GM23248 (cell line): ENCODE results near the gene ZBTB20. TPM values are rescaled to one million over a fixed set of nuclear protein-coding genes. Genes with fewer than 3 reads are reported as not detected.
A peak's percentile ranks its signal among the peaks of the same experiment; 100 is the strongest.

ENCODE experiments used
- DNase-seq: peaks from one replicate; pipeline ENCODE4 v3.0.0-alpha.2; 2015
- H2AFZ ChIP-seq: fragments of 200-600 bp; sonication (generic); 2 replicates; pipeline ENCODE4 v1.6.1; 2016; ENCODE audit warnings: antibody characterized with exemption
- H3F3A ChIP-seq: fragments of 200-600 bp; sonication (generic); 2 replicates; pipeline ENCODE4 v1.6.1; 2016; ENCODE audit warnings: mild to moderate bottlenecking, antibody characterized with exemption, mixed run types; ENCODE audit not compliant: insufficient read depth
- H3K27ac ChIP-seq: fragments of 200-600 bp; sonication (generic); 2 replicates; pipeline ENCODE4 v1.5.1; 2016; ENCODE audit warnings: mild to moderate bottlenecking
- H3K27me3 ChIP-seq: fragments of 200-600 bp; sonication (generic); replicated peaks from 2 replicates; pipeline ENCODE4 v1.6.1; 2016; ENCODE audit warnings: mild to moderate bottlenecking; ENCODE audit not compliant: insufficient read depth
- H3K36me3 ChIP-seq: fragments of 200-600 bp; sonication (generic); 2 replicates; pipeline ENCODE4 v1.6.1; 2016; ENCODE audit warnings: low read depth, mild to moderate bottlenecking
- H3K4me1 ChIP-seq: fragments of 200-600 bp; sonication (generic); 2 replicates; pipeline ENCODE4 v1.6.1; 2016; ENCODE audit warnings: mild to moderate bottlenecking; ENCODE audit not compliant: insufficient read depth
- H3K4me2 ChIP-seq: fragments of 200-600 bp; sonication (generic); one replicate; pipeline ENCODE4 v1.6.1; 2016; ENCODE audit warnings: mild to moderate bottlenecking; ENCODE audit not compliant: unreplicated experiment
- H3K4me3 ChIP-seq: fragments of 200-600 bp; sonication (generic); 2 replicates; pipeline ENCODE4 v1.5.1; 2016; ENCODE audit warnings: mild to moderate bottlenecking
- H3K79me2 ChIP-seq: fragments of 200-600 bp; sonication (generic); 2 replicates; pipeline ENCODE4 v1.6.1; 2016; ENCODE audit warnings: mild to moderate bottlenecking; ENCODE audit not compliant: insufficient read depth
- H3K9ac ChIP-seq: fragments of 200-600 bp; sonication (generic); 2 replicates; pipeline ENCODE4 v1.6.1; 2016; ENCODE audit warnings: mild to moderate bottlenecking
- H3K9me2 ChIP-seq: fragments of 200-600 bp; sonication (generic); 2 replicates; pipeline ENCODE4 v1.6.1; 2016; ENCODE audit warnings: mixed run types, mild to moderate bottlenecking, moderate library complexity; ENCODE audit not compliant: insufficient read depth
- H3K9me3 ChIP-seq: fragments of 200-600 bp; sonication (generic); one replicate; pipeline ENCODE4 v1.6.1; 2017; ENCODE audit warnings: low read depth
- H4K20me1 ChIP-seq: fragments of 200-600 bp; sonication (generic); 2 replicates; pipeline ENCODE4 v1.6.0; 2016; ENCODE audit not compliant: insufficient read depth
- EZH2 ChIP-seq: fragments of 200-600 bp; sonication (generic); IDR thresholded peaks from 2 replicates; pipeline ENCODE4 v1.6.1; 2018; ENCODE audit warnings: antibody characterized with exemption, mild to moderate bottlenecking; ENCODE audit not compliant: insufficient read depth, poor library complexity, severe bottlenecking
- EZH2phosphoT487 ChIP-seq: fragments of 200-600 bp; sonication (generic); IDR thresholded peaks from 2 replicates; pipeline ENCODE4 v1.6.1; 2018; ENCODE audit warnings: antibody characterized with exemption, moderate library complexity, mild to moderate bottlenecking, low read depth; ENCODE audit not compliant: insufficient read depth
- WGBS, 2 experiments: methylation state at CpG; one replicate each; pipeline ENCODE4 v1.1.6; 2015 to 2017; ENCODE audit warnings: low lambda C conversion rate in 2 of 2, low coverage in 1 of 2; ENCODE audit errors: missing lambda C conversion rate in 2 of 2; 5-methylcytosine and 5-hydroxymethylcytosine counted together
- in situ Hi-C: fragments of 300-500 bp; cut with MboI; formaldehyde crosslinking; loops from 2 replicates; pipeline ENCODE4 v1.15.0; 2020
- polyA plus RNA-seq: library from polyadenylated mRNA; unstranded; fragments of >200 nt; fragmentation: Nextera tagmentation; extraction: Ambion mirVana; gene quantifications from 2 replicates; pipeline ENCODE4 v1.2.1, GENCODE V29; 2016
- total RNA-seq: library from RNA; depleted of rRNA; stranded (reverse); fragments of >200 nt; shearing (Covaris generic); gene quantifications from 2 replicates; pipeline ENCODE4 v1.2.3, GENCODE V29; 2014

ZBTB20 gene
- total and polyA plus RNA-seq, 2 experiments from 2014 or later, result 9.2 to 12.2 TPM

DNA sequence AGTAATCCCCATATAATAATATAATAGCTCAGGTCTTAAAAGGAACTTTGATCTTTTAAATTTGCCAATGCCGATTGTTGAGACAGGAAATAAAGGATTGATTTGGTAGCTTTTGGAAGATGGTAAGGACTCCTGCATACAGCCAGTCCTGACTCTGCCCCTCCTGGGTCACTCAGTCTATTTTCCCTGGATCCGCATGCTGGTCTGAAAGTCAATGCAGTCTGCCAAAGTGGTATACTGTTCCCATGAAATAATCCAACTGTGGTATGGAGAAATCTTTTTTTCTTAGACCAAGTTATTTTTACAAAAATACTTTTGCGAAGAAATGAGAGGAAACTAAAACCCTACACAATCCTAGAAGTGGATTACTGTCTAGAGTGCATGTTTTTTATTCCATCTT lies 662.2 kb downstream of the ZBTB20 start:
- peaks cover 8% of the 10 kb centered on the region for H3K4me1 ChIP-seq
- no peak overlapping the region for H2AFZ ChIP-seq
- H3F3A ChIP-seq, result no peaks in the 10 kb centered on the region
- H3K27ac ChIP-seq, result no peak overlapping the region
- H3K36me3 ChIP-seq, result no peaks in the 10 kb centered on the region
- 68 to 75% methylated on average over 3 of the region's 3 CpGs for WGBS, 2 experiments
- H4K20me1 ChIP-seq, result no peaks in the 10 kb centered on the region
- in situ Hi-C loops, result no loop called here
- H3K27me3 ChIP-seq, result no peaks in the 10 kb centered on the region
- H3K4me3 ChIP-seq, result no peak overlapping the region
- no peak overlapping the region for H3K4me2 ChIP-seq
- no peak overlapping the region for H3K9ac ChIP-seq
- no peak for TF ChIP-seq EZH2
- no peak for TF ChIP-seq EZH2phosphoT487
- DNase-seq, result no peak
- no peaks in the 10 kb centered on the region for H3K79me2 ChIP-seq
- no peaks in the 10 kb centered on the region for H3K9me3 ChIP-seq
- H3K9me2 ChIP-seq, result no peaks in the 10 kb centered on the region

GRCh38 chr3:114481113-114481512 lies 666.0 kb downstream of the ZBTB20 start:
- in situ Hi-C loops, result no loop called here
- Histone ChIP-seq H3K9me2 (no peaks in the 10 kb centered on the region), H3K9me3 (no peaks in the 10 kb centered on the region), H3K9ac (no peak overlapping the region), H2AFZ (no peak overlapping the region), H3K27me3 (no peaks in the 10 kb centered on the region), H3K27ac (no peak overlapping the region), H3K36me3 (no peaks in the 10 kb centered on the region), H3K4me1 (peaks cover 8% of the 10 kb centered on the region), H4K20me1 (no peaks in the 10 kb centered on the region), H3K79me2 (no peaks in the 10 kb centered on the region), H3K4me3 (no peak overlapping the region), H3F3A (no peaks in the 10 kb centered on the region), H3K4me2 (no peak overlapping the region)
- no peak for DNase-seq
- 87 to 91% methylated on average over 7 of the region's 7 CpGs for WGBS, 2 experiments
- no peak for TF ChIP-seq EZH2phosphoT487
- no peak for TF ChIP-seq EZH2

GRCh38 chr3:114480442-114480841 lies 666.6 kb downstream of the ZBTB20 start:
- H3K4me2 ChIP-seq, result no peak overlapping the region
- peaks cover 8% of the 10 kb centered on the region for H3K4me1 ChIP-seq
- H2AFZ ChIP-seq, result no peak overlapping the region
- H3K27ac ChIP-seq, result no peak overlapping the region
- no peaks in the 10 kb centered on the region for H3K79me2 ChIP-seq
- in situ Hi-C loops, result no loop called here
- peak; percentile 45 for DNase-seq
- H3K4me3 ChIP-seq, result no peak overlapping the region
- no peaks in the 10 kb centered on the region for H3K36me3 ChIP-seq
- H4K20me1 ChIP-seq, result no peaks in the 10 kb centered on the region
- 45 to 47% methylated on average over 3 of the region's 3 CpGs for WGBS, 2 experiments
- H3K9ac ChIP-seq, result no peak overlapping the region
- no peaks in the 10 kb centered on the region for H3K9me3 ChIP-seq
- no peaks in the 10 kb centered on the region for H3K9me2 ChIP-seq
- H3F3A ChIP-seq, result no peaks in the 10 kb centered on the region
- TF ChIP-seq EZH2phosphoT487 (no peak), EZH2 (no peak)
- H3K27me3 ChIP-seq, result no peaks in the 10 kb centered on the region

- Histone ChIP-seq H3K9ac (no peak overlapping the region), H3K4me3 (no peak overlapping the region), H2AFZ (no peak overlapping the region), H4K20me1 (no peaks in the 10 kb centered on the region), H3K27me3 (no peaks in the 10 kb centered on the region), H3K9me2 (no peaks in the 10 kb centered on the region), H3K79me2 (no peaks in the 10 kb centered on the region), H3K4me2 (no peak overlapping the region), H3K27ac (no peak overlapping the region), H3K4me1 (peaks cover 8% of the 10 kb centered on the region), H3F3A (no peaks in the 10 kb centered on the region), H3K36me3 (no peaks in the 10 kb centered on the region), H3K9me3 (no peaks in the 10 kb centered on the region)
- TF ChIP-seq EZH2phosphoT487, result no peak
- TF ChIP-seq EZH2, result no peak
- peak; percentile 15 for DNase-seq
- in situ Hi-C loops, result no loop called here
Measured at GRCh38 chr3:114478801-114479200, 668.3 kb downstream of the ZBTB20 start.

GRCh38 chr3:114476511-114476910 lies 670.6 kb downstream of the ZBTB20 start:
- Histone ChIP-seq H4K20me1 (no peaks in the 10 kb centered on the region), H3K4me1 (peaks cover 8% of the 10 kb centered on the region), H3F3A (no peaks in the 10 kb centered on the region), H3K9me2 (no peaks in the 10 kb centered on the region), H3K27me3 (no peaks in the 10 kb centered on the region), H3K27ac (no peak overlapping the region), H3K4me3 (no peak overlapping the region), H3K36me3 (no peaks in the 10 kb centered on the region), H3K9ac (no peak overlapping the region), H2AFZ (no peak overlapping the region), H3K4me2 (no peak overlapping the region), H3K9me3 (no peaks in the 10 kb centered on the region), H3K79me2 (no peaks in the 10 kb centered on the region)
- TF ChIP-seq EZH2 (no peak), EZH2phosphoT487 (no peak)
- in situ Hi-C loops, result no loop called here
- DNase-seq, result no peak
